Upper lobe of left lung (tissue), 6 donors: Measurements from ENCODE around the gene EFR3B. TPM values are rescaled to one million over a fixed set of nuclear protein-coding genes. Genes with fewer than 3 reads are reported as not detected.
A peak's percentile ranks its signal among the peaks of the same experiment; 100 is the strongest.

Experiments used
- ATAC-seq, 2 donors: fragments of 200-7000 bp; cut with Tn5 transposase; one replicate each; pipeline ENCODE4 v1.9.1; 2022; ENCODE audit warnings: mild to moderate bottlenecking in 2 of 2, moderate library complexity in 2 of 2; ENCODE audit not compliant: low FRiP score in 2 of 2
- DNase-seq, 2 donors: peaks; one replicate each; pipeline ENCODE4 v3.0.0-alpha.2; 2019 to 2020
- H3K27ac ChIP-seq, 4 donors: fragments of 200-600 bp; sonication (generic); one replicate each; pipeline ENCODE4 v1.5.1; 2016 to 2019
- H3K27me3 ChIP-seq, 4 donors: fragments of 200-600 bp; sonication (generic); one replicate each; pipeline ENCODE4 v1.5.1; 2017 to 2019
- H3K36me3 ChIP-seq, 4 donors: fragments of 200-600 bp; sonication (generic); one replicate each; pipeline ENCODE4 v1.5.1; 2016 to 2019
- H3K4me1 ChIP-seq, 4 donors: fragments of 200-600 bp; sonication (generic); one replicate each; pipeline ENCODE4 v1.5.1; 2018 to 2019
- H3K4me3 ChIP-seq, 4 donors: fragments of 200-600 bp; sonication (generic); one replicate each; pipeline ENCODE4 v1.5.1; 2017 to 2019; ENCODE audit warnings: mild to moderate bottlenecking in 2 of 4, moderate library complexity in 1 of 4
- H3K9me3 ChIP-seq, 4 donors: fragments of 200-600 bp; sonication (generic); one replicate each; pipeline ENCODE4 v1.5.1; 2018 to 2019
- EP300 ChIP-seq, 4 donors: sonication (generic); formaldehyde crosslinking; IDR thresholded peaks; one replicate each; pipeline ENCODE4 v1.5.1; 2017; ENCODE audit warnings: antibody characterized with exemption in 4 of 4, control low read depth in 2 of 4
- POLR2A ChIP-seq, 4 donors: fragments of 450-650 bp; IDR thresholded peaks; one replicate each; pipeline ENCODE4 v1.5.1; 2016 to 2017; ENCODE audit warnings: antibody characterized with exemption in 4 of 4, mild to moderate bottlenecking in 2 of 4
- POLR2AphosphoS5 ChIP-seq, 2 donors: sonication (generic); formaldehyde crosslinking; IDR thresholded peaks; one replicate each; pipeline ENCODE4 v1.5.1; 2017; ENCODE audit warnings: antibody characterized with exemption in 2 of 2
- WGBS, 2 donors: methylation state at CpG; one replicate each; pipeline ENCODE4 v1.1.5; 2017 to 2018; 5-methylcytosine and 5-hydroxymethylcytosine counted together
- total RNA-seq, 6 donors: library from RNA; depleted of rRNA in 4 of 6; stranded (reverse); fragments of >200 nt in 4 of 6; gene quantifications; one replicate each; pipeline versions ENCODE4 v1.1.0 to v1.2.1, GENCODE V29; 2016 to 2021
- TF ChIP-seq, protein P1 (sequence below), 6 experiments: fragments of 450-650 bp in 4 of 6; fragments of 200-600 bp in 2 of 6; sonication (generic) in 2 of 6; IDR thresholded peaks; one replicate each; pipeline ENCODE4 v1.5.1; 2016 to 2019; ENCODE audit warnings: antibody characterized with exemption in 6 of 6
- donor health status: DM: no; HTN: no; CAD: no; lungs with moderate emphysema.
- donor health status: DM: no; HTN: yes; CAD: no; lungs with severe emphysema.

The EFR3B gene
- total RNA-seq, 6 donors from 2014 or later: 5.1 to 15.2 (median 9.5) TPM

DNA sequence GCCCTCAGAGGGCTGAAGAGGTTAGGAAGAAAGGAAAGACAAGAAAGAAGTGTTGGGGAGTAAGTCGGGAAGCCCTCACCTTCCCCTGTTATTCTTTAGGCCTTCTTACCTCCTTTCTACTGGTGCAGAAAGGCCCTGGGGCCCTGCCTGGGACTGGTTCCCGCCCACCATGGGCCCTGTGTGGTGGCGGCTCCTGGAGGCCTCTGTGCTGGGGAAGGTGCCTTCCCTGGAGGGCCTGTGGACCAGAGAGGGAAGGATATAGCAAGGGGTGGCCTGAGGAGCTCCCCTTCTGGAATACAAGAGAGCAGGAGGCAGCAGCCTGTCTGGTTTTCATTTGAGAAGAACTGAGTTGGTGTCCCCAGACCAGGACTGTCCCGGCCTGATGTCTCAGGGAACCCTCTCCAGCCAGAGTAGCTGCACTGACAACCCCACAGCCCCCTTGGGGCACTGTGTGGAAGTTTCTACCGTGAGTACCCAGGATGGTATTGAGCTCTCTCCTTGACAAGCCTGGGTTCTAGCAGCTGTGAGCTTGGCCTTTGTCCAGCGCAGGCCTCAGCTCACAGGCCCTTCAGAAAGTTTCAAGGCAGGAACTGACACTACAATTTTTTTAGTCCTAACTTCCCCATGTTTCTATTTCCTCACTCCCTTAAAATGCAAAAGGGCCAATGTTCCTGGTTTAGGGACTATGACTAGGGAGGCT is 47.1 kb downstream of the EFR3B start:
- no peak overlapping the region for H3K27ac ChIP-seq
- no peaks in the 10 kb centered on the region for H3K27me3 ChIP-seq
- no peaks in the 10 kb centered on the region for H3K36me3 ChIP-seq
- H3K4me1 ChIP-seq: peaks cover 0 to 12% (median 4%) of the 10 kb centered on the region in 4 donors
- no peaks in the 10 kb centered on the region for H3K9me3 ChIP-seq
- no peak overlapping the region for H3K4me3 ChIP-seq
- WGBS, 2 donors: 71 to 92% methylated on average over 4 to 6 of the region's 6 CpGs
- ATAC-seq: peak in 1 of 2 donors; percentile 25
- DNase-seq: no peak
- TF ChIP-seq POLR2A (IDR thresholded peaks at IDR 0.05): no peak
- no peak for TF ChIP-seq POLR2AphosphoS5 (IDR thresholded peaks at IDR 0.05)
- TF ChIP-seq EP300 (IDR thresholded peaks at IDR 0.05): no peak
- TF ChIP-seq, protein P1, sequence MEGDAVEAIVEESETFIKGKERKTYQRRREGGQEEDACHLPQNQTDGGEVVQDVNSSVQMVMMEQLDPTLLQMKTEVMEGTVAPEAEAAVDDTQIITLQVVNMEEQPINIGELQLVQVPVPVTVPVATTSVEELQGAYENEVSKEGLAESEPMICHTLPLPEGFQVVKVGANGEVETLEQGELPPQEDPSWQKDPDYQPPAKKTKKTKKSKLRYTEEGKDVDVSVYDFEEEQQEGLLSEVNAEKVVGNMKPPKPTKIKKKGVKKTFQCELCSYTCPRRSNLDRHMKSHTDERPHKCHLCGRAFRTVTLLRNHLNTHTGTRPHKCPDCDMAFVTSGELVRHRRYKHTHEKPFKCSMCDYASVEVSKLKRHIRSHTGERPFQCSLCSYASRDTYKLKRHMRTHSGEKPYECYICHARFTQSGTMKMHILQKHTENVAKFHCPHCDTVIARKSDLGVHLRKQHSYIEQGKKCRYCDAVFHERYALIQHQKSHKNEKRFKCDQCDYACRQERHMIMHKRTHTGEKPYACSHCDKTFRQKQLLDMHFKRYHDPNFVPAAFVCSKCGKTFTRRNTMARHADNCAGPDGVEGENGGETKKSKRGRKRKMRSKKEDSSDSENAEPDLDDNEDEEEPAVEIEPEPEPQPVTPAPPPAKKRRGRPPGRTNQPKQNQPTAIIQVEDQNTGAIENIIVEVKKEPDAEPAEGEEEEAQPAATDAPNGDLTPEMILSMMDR (IDR thresholded peaks at IDR 0.05): no peak

DNA sequence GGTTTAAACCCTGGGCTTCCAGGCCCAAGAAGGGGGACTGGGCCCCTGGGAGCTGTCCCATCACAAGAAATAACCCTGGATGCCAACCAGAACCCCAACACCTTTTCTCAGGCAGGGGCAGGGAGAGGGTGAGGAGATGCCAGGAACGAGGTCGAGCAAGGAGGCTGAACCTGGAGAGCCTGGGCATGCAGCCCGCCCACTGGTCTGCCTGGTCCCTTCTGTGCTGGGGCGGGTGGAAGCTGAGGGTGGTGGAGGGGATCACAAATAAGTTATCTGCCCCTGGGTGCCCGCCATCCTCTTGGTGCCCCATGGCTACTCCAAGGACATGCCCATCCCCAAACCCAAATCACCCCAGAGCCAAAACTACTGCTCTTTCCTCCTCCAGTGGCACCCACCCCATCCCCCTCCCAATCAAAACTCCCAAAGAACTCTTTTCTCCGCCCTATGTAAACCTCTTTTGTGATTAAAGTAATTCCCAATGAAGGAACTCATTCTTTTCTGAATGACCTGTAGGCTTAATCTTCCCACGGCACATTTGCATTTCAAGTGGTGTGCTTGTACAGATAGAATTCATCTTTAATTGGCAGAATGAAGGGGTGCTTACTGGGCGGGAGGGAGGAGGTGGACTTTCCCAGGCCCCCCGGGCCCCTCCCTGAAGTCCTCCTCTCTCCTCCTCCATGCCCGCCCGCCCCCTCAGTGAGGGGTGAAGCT is 47.9 kb downstream of the EFR3B start:
- ATAC-seq (no peak), DNase-seq (peak in 1 of 2 donors; percentile 36)
- Histone ChIP-seq H3K9me3 (no peaks in the 10 kb centered on the region), H3K4me3 (no peak overlapping the region), H3K36me3 (no peaks in the 10 kb centered on the region), H3K4me1 (peaks cover 0 to 12% (median 4%) of the 10 kb centered on the region in 4 donors), H3K27me3 (no peaks in the 10 kb centered on the region), H3K27ac (no peak overlapping the region)
- 54 to 62% methylated on average over 11 of the region's 11 CpGs for WGBS, 2 donors
- TF ChIP-seq EP300 (IDR thresholded peaks at IDR 0.05): no peak
- no peak for TF ChIP-seq POLR2A (IDR thresholded peaks at IDR 0.05)
- TF ChIP-seq POLR2AphosphoS5 (IDR thresholded peaks at IDR 0.05): no peak
- TF ChIP-seq, protein P1 (IDR thresholded peaks at IDR 0.05): no peak

DNA sequence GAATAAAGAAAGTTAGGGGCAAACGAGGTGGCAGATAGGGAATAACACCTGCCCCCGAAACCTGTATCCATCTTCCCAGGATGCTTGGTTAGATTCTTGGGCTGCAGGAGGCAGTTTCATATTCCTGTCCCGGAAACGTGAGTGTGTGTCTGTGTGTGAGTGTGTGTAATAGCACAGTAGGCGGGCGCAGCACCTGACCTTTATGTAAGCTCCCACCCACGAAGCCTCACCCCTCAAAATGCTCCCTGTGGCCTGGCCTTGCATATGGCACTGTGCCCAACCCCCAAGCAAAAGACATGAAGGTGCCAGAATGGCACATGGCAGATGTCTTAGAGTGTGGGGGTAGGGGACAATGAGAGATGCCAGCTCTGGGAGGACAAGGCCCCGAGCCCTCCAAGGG is 48.9 kb downstream of the EFR3B start:
- Histone ChIP-seq H3K27me3 (no peaks in the 10 kb centered on the region), H3K4me1 (peaks cover 0 to 12% (median 4%) of the 10 kb centered on the region in 4 donors), H3K4me3 (no peak overlapping the region), H3K36me3 (no peaks in the 10 kb centered on the region), H3K9me3 (no peaks in the 10 kb centered on the region), H3K27ac (no peak overlapping the region)
- 72 to 80% methylated on average over 8 of the region's 8 CpGs for WGBS, 2 donors
- ATAC-seq (no peak), DNase-seq (no peak)
- TF ChIP-seq, protein P1 (IDR thresholded peaks at IDR 0.05): no peak
- TF ChIP-seq POLR2A (IDR thresholded peaks at IDR 0.05) (no peak), EP300 (IDR thresholded peaks at IDR 0.05) (no peak), POLR2AphosphoS5 (IDR thresholded peaks at IDR 0.05) (no peak)

DNA sequence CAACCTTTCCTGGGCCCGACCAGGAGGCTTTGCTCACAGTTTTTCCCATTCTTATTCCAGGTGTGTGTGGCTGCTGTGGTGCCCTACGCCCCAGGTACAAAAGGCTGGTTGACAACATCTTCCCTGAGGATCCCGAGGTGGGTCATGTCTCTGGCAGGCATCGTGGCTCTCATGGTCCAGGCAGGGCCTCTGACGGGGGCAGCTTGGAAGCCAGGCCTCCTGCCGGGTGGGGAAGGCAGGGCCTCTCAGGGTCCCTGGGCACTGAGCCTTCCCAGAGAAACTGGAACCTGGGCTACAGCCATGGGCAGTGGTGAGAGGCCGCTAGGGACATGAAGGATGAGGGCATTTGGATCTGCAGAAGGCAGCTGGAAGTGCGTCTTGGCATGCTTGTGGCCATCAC is 49.4 kb downstream of the EFR3B start:
- TF ChIP-seq EP300 (IDR thresholded peaks at IDR 0.05) (no peak), POLR2AphosphoS5 (IDR thresholded peaks at IDR 0.05) (no peak), POLR2A (IDR thresholded peaks at IDR 0.05) (no peak)
- TF ChIP-seq, protein P1 (IDR thresholded peaks at IDR 0.05): no peak
- peaks cover 0 to 12% (median 4%) of the 10 kb centered on the region in 4 donors for H3K4me1 ChIP-seq
- peak in 1 of 2 donors; percentile 27 for DNase-seq
- H3K9me3 ChIP-seq: no peaks in the 10 kb centered on the region
- no peak for ATAC-seq
- H3K36me3 ChIP-seq: no peaks in the 10 kb centered on the region
- 94 to 97% methylated on average over 2 to 8 of the region's 8 CpGs for WGBS, 2 donors
- no peaks in the 10 kb centered on the region for H3K27me3 ChIP-seq
- no peak overlapping the region for H3K4me3 ChIP-seq
- no peak overlapping the region for H3K27ac ChIP-seq
